Fibroblast of skin of abdomen (primary cell): ENCODE measurements around the gene PRDX5.

Experiments used
- DNase-seq: peaks from one replicate; pipeline ENCODE4 v3.0.0-alpha.2; 2013

PRDX5 gene

DNA sequence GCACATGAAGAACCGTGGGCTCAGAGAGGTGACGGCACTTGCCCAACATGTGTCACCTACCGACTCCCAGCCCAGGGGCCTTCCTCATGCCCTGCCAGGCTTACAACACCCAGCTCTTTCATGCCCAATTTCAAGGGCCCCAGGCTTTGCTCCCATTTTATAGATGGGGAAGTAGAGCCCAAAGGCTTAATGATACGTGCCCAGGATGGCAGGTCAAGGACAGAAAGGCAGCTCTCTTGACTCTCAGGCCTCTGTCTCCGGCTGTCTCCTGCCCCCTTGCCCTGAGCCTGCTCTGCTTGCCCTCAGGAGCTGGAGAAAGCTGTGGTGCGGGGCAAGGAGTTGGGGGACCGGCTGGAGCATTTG lies 31.1 kb downstream of the PRDX5 start:
- DNase-seq: no peak

DNA sequence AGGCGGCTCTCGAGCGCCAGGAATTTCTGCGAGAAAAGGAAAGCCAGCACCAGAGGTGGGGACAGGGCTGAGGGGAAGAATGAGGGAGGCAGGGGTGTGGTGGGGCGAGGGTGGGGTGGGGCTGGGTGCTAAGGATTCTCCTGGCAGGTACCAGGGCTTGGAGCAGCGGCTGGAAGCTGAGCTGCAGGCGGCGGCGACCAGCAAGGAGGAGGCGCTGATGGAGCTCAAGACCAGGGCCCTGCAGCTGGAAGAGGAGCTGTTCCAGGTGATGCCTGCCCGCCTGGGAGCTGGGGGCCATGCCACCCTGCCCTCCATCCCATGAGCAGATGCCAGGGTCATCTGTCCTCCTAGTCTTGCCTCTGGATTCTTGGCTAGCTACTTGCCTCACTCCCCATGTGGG lies 31.5 kb downstream of the PRDX5 start:
- DNase-seq: no peak

DNA sequence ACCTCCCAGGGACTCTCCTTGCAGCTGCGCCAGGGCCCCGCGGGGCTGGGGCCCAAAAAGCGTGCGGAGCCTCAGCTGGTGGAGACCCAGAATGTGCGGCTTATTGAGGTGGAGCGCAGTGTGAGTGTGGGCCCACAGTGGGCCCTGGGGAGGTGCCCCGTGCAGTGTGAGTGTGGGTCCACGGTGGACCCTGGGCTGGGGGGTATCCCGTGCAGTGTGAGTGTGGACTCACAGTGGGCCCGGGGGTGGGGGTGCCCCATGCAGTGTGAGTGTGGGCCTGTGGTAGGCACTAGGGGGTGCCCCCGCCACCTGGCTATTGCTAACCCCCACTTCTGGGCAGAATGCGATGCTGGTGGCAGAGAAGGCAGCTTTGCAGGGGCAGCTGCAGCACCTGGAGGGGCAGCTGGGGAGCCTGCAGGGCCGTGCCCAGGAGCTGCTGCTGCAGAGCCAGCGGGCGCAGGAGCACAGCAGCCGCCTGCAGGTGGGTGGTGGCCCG lies 33.3 kb downstream of the PRDX5 start:
- DNase-seq: no peak

DNA sequence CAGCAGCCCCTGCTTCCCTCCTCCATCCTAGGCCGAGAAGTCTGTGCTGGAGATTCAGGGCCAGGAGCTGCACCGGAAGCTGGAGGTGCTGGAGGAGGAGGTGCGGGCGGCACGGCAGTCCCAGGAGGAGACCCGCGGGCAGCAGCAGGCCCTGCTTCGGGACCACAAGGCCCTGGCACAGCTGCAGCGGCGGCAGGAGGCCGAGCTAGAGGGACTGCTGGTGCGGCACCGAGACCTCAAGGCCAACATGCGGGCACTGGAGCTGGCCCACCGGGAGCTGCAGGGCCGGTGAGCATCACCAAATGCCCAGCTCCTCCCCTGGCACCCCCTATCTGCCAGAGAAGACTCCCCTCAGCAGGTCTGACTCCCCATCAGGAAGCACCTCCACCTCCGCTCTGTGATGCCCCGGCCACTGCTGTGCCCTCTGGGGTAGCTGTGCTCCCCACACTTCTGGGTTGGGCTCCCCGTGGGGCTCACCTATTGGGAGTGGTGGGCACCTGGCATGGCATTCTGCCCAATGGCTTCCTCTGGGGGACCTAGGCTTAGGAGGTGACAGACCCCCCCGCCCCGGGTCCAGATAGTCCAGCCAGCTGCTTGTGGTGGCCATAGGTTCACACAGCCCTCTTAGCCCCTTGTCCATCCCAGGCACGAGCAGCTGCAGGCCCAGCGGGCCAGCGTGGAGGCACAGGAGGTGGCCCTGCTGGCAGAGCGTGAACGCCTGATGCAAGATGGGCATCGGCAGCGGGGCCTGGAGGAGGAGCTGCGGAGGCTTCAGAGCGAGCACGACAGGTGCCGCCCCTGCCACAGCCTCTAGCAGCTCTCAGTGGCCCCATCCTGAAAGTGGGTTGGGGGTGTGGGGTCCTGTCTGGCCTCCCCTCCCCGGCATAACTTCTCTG lies 34.4 kb downstream of the PRDX5 start:
- DNase-seq: no peak

DNA sequence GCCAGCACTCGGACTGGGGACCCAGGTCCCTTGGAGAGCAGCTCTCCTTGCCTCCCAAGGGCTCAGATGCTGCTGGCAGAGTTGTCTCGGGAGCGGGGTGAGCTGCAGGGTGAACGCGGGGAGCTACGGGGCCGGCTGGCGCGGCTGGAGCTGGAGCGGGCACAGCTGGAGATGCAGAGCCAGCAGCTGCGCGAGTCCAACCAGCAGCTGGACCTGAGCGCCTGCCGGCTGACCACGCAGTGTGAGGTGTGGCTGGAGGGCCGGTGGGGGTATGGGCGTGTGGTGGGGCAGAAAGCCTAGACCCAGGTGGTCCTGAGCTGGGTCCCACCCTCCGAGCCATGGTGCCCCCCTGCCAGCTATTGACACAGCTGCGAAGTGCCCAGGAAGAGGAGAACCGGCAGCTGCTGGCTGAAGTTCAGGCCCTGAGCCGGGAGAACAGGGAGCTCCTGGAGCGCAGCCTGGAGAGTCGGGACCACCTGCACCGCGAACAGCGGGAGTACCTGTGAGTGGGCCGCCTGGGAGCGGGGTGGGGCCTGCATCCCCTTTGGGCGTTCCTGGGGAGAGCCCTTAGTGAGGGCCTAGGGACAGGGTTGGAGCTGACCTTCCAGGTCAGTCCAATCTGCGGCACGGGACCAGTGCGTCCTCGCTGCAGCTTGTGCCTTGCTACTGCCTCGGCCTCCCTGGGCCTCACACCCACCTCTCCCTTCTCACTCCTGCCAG lies 35.2 kb downstream of the PRDX5 start:
- no peak for DNase-seq

DNA sequence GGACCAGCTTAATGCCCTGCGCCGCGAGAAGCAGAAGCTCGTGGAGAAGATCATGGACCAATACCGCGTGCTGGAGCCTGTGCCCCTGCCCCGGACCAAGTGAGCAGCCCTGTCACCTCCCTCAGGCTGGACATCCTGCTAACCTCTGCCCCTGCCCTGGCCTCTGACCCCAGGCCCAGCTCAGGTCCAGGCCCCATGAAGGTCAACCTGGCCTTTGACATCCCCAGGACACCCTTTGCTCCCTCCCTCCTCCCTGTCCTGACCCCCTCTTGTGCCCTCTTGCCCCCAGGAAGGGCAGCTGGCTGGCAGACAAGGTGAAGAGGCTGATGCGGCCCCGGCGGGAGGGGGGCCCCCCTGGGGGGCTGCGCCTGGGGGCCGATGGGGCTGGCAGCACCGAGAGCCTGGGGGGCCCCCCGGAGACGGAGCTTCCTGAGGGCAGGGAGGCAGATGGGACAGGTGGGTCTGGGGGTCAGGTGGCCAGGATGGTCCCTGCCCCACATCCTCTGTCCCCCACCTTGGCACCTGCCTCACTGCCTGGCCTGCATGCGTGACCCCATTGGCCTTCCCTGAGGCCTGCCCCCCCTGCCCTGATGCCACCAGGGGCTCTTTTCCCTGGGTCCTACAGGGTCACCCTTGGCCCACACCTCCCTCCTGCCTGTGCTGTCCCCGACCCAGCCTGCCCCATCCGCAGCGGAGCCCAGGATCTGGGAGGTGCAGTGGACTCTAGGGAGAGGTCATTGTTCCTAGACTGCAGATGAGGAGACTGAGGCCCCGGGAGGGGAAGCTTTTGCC lies 36.0 kb downstream of the PRDX5 start:
- DNase-seq: no peak

DNA sequence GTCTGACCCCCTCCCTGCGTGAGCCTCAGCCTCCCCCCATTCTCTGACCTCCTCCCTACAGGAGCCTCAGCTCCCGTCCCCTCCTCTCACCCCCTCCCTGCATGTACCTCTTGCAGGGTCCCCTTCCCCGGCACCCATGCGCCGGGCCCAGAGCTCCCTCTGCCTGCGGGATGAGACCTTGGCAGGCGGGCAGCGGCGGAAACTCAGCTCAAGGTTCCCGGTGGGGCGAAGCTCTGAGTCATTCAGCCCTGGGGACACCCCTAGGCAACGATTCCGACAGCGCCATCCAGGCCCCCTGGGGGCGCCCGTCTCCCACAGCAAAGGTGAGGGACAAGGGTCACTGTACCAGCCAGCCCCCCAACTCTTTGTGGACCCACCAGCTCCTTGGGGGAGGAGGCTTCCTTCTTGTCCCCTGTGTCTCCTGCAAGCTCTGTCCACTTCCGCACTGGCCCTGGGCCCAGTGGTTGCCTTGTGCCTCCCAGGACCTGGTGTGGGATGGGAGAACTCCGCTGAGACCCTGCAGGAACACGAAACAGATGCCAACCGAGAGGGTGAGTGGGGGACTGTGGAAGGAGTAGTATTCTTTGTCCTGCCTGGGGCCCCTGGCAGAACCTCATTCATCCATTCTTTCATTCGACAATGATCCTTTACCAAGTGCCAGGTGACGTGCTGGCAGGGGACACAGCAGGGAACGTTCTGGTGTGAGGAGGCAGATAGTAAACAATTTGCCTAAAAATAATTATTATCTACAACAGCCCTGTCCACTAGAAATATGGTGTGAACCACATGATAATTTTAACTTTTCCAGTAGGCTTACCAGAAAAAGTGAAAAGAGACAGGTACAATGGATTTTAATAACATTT lies 37.4 kb downstream of the PRDX5 start:
- peak; percentile 83 for DNase-seq

DNA sequence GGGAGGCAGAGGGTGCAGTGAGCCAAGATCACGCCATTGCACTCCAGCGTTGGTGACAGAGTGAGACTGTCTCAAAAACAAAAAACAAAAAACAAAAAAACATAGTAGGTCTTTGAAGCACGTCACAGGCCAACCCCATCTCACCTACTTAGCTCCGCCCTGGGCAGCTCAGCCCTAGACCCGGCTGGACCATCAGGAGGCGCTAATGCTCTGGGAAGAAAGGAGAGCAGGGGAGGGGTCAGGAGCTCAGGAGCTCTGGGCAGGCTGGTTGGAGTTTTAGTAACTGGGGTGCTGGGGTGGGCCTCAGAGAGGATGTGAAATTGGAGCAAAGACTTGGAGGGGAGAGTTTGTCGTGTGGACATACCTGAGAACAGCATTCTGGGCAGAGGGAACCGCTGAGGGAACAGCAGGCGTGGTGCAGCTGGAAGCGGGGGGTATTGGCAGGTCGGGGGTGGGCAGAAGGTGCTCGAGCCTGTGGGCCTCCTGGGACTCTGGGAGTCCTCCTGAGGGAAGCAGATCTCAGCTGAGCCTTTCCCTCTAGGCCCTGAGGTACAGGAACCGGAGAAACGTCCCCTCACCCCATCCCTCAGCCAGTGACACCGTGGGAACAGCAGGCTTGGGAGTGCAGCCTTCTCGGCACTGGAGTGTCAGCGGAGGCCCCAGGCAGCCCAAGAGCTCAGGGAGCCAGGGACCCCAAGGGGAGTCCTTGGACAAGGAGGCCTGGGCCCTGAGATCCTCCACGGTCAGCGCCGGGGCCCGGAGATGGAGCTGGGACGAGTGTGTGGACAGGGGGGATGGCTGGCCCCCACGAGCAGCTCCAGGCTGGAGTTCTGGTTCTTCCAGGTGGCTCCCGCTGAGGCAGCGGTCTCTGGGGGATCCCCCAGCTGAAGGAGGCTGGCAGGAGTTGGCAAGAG lies 38.8 kb downstream of the PRDX5 start:
- peak; percentile 36 for DNase-seq

DNA sequence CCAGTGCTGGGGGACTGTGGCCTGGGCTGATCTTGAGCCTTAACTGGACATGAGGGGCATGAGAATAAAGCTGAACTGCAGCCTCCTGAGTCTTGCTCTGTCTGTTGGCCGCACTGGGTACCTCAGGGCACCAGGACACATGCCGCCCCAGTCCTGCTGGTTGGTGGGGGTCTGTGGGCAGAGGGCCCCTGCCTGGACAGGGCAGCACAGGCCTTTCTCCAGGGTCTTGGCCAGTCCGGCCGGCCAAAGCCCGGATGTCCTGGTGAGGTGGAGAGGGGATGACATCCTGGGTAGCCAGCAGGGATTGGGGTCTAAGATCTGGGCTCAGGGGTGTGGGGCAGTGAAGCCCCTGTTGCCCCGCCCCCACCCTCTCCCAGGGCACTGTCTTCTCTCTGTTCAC lies 39.5 kb downstream of the PRDX5 start:
- no peak for DNase-seq

DNA sequence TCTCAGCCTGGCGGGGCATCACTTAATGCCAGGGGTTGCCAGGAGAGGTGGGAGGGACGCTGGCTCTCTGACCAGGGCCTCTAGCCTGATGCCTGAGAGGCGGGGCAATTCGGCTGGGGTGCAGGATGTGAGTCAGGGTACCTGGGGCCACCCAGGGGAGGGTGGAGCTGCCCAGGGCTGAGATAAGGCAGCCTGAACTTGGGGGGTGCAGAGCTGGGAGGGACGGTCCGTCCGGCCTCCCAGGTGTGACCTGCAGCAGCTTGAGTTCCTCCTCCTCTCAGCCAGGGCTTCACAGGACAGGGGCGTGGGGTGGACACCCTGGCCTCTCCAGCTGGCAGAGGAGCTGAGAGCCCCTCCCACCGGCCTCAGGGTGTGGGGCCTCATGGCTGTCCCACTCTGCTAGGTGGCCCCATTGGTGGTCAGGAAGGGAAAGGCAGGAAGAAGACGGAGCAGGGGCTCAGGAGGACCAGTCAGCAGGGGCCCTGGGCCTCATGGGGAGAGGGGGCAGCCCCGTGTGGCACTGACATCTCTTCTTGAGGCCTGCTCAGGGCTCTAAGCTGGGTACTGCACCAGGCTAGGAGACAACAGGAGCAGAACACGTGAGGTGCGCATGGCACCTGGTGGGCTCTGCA lies 40.1 kb downstream of the PRDX5 start:
- no peak for DNase-seq

DNA sequence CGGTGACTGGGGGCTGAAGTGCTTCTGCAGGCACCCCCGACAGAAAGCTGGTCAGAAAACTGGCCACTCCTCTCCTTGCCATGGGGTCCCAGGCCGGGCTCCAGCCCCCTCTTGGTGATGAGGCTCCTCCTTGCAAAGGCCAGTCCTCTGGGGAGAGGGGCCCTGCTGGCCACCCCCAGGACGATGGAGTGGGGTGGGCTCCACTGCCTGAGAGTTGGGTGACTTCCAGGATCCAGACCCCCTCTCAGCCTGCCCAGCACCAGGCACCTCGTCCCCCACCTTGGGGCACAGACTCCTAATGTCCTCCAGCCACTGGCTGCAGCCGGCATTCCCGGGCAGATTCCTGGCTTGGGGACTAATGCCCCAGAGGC lies 40.6 kb downstream of the PRDX5 start:
- no peak for DNase-seq

DNA sequence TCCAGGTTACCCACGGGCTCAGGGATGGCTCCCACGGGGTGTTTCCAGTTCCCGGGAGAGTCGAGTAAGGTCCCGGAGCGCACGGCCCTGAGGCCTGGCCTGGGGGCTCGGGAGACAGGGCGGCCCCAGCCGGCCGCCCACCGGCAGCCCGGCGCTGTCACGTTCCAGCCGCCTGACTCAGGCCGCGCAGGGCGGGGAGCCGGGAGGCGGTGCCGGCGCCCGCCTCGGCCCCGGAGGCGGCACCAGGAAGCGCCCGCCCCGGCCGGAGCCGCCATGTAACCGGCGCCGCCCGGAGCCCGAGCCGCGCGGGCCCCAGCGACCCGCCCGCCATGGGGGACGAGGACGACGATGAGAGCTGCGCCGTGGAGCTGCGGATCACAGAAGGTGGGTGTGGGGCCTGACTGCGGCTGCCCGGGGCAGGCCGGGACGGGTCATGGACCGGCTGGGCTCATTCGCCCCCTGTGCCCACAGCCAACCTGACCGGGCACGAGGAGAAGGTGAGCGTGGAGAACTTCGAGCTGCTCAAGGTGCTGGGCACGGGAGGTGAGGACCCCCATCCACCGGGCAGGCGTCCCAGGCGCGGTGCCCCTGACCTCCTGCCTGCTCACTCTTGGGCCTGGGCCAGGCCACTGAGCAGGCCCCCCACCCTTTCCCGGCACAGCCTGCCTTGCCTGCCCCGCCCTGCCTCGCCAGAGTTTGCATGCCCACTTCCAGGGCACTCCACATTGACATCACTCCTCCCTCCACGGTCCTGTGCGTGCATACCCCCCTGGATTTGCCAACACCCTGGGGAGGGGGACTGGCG lies 41.2 kb downstream of the PRDX5 start, which contains the start of gene RPS6KA4:
TSS of gene RPS6KA4 (plus strand) at position 256 of the 805 bp plus-strand sequence. CDS start at position 330, 74 bp downstream.
- peak; percentile 73 for DNase-seq

DNA sequence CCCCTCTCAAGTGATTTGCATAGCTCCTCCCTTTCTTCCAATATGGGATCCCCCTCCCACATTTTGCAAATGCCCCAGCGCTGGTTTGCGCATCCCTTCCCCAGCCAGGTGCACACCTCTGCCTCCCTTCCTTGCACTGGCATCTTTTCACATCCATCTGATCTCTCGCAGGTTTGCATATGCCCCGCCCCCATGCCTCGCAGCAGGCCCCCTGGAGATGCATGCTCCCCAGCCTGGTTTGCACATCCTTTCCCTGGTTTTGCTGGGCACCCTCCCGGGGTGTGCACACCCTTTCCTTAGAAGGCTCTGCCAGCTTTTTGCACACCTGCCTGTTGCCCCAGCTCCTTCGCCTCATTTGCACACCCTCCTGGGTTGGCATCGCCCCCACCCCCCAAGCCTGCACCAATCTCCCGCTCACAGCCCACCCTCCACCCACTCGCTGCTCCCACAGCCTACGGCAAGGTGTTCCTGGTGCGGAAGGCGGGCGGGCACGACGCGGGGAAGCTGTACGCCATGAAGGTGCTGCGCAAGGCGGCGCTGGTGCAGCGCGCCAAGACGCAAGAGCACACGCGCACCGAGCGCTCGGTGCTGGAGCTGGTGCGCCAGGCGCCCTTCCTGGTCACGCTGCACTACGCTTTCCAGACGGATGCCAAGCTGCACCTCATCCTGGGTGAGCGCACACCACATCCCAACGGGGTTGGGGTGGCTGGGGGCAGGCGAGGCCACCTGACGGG lies 42.0 kb downstream of the PRDX5 start:
- DNase-seq: no peak

DNA sequence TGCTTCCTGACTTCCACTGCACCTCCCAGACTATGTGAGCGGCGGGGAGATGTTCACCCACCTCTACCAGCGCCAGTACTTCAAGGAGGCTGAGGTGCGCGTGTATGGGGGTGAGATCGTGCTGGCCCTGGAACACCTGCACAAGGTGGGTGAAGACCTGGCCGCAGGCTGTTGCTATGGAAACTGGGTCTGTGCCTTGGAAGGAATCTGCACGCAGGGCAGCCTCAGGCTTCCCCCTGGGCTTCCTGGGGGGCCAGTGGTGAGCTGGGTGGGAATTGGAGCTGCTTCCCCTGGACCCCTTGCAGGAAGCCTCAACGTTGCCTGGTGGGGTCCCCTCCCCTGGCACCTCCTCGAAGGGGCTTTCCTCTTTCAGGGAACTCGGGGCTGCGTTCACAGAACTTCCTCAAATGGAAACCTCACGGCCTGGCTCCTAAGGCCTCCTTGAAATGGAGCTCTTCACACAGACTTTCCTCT lies 42.6 kb downstream of the PRDX5 start:
- no peak for DNase-seq

DNA sequence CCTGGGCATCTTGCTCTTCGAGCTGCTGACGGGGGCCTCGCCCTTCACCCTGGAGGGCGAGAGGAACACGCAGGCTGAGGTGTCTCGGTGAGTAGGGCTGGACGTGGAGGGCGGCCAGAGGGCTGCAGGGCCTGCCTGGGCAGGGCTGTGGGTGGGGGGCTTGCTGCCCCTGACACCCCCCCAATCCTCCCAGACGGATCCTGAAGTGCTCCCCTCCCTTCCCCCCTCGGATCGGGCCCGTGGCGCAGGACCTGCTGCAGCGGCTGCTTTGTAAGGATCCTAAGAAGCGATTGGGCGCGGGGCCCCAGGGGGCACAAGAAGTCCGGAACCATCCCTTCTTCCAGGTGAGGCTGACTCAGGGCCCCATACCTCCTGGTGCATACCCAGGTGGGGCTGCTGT lies 43.7 kb downstream of the PRDX5 start:
- DNase-seq: no peak

DNA sequence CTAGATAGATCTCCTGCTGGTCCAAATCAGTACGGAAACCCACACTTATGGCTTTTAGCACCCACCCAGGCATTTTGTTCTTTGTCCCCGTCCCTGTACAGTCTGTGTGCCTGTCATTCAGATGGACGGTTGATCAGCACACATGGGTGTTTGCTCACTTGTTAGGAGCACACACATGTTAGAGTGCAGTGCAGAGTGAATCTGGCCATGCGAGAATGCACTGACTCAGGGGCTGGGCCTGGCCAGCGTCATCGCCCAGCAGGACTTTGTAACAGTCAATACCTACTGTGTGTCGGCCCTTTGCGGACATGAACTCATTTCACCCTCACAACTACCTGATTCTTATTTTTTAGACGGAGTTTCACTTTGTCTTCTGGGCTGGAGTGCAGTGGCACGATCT lies 44.4 kb downstream of the PRDX5 start:
- no peak for DNase-seq

DNA sequence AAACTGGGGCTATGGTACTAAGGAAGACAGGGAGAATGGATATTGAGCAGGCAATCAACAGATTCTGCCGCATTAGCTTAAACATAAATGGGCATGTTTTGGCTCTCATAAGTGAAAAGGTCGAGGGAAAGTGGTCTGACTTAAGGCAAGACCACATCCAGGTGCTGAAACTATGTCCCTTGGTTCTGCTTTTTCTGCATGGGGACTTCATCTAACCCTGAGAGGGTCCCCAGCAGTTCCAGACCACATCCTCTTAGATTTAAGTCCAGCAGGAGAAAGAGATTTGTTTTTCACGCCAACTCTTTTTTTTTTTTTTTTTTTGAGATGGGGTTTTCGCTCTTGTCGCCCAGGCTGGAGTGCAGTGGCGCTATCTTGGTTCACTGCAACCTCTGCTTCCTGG lies 46.5 kb downstream of the PRDX5 start:
- no peak for DNase-seq

DNA sequence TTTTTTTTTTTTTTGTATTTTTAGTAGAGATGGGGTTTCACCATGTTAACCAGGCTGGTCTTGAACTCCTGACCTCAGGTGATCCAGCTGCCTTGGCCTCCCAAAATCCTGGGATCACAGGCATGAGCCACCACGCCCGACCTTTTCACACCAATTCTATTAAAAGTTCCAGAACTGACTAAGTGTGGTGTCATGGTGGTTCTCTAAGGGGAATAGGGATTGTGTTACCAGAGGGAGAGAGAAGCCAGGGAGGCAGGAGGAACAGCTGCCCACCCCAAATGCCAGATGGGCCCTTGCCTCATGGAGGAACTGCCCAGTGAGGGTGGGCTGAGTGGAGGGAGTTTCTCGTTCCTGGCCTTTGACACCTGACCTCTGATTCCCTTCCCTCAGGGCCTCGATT lies 47.0 kb downstream of the PRDX5 start:
- DNase-seq: no peak

DNA sequence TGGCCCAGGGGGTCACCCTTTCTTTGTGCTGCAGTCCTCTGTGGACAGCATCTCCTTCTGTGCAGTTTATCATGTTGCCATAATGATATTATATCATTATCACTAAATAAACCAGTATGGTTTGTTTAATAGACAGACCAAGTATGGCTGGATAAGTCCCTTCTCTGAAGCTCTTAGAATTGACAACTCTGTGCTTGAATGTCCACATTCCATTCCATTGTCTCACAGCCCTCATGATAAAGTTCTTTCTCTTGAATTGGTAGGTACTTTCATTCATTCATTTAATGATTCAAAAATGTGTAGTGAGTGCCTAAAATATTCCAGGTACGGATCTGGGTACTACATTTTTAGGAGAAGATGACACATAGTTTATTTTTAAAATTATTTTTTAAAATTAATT lies 48.8 kb downstream of the PRDX5 start:
- DNase-seq: no peak
